DMS114 treated with DMSO at 0.1 percent for 48 hours (cell line): ENCODE data around the gene SLC29A2.
"Not testable (repeated sequence)": the region's sequence is repeated elsewhere in the genome, so short reads cannot be mapped to it uniquely, and the experiment has no call there.

Source experiments
- DNase-seq: peaks from one replicate; lab custom pipeline; 2025; ENCODE audit not compliant: unreplicated experiment; lab: John Stamatoyannopoulos, UW

The SLC29A2 gene

DNA sequence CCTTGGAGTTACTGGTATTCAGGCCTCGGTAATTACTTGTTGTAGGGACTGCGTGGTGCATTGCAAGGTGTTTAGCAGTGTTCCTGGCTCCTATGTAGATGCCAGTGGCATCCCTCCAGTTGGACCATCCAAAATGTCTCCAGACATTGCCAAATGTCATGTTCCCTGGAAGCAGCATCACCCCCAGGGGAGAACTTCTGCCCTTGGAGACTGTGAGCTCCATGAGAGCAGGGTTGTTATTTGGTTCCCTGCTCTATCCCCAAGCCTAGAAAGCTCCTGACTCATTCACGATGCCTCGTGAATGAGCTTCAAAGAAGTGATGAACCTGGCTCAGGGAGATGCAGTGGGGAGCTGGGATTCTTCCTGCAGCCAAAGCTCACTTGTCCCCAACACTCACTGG, 50.0 kb downstream of the SLC29A2 start:
- DNase-seq = no peak

- not testable (repeated sequence) for DNase-seq
Observed at GRCh38 chr11:66320748-66321147, 50.8 kb downstream of the SLC29A2 start.

DNA sequence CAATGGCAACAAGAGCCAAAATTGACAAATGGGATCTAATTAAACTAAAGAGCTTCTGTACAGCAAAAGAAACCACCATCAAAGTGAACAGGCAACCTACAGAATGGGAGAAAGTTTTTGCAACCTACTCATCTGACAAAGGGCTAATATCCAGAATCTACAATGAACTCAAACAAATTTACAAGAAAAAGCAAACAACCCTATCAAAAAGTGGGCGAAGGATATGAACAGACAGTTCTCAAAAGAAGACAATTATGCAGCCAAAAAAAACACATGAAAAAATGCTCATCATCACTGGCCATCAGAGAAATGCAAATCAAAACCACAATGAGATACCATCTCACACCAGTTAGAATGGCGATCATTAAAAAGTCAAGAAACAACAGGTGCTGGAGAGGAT, 51.3 kb downstream of the SLC29A2 start:
- DNase-seq = not testable (repeated sequence)

DNA sequence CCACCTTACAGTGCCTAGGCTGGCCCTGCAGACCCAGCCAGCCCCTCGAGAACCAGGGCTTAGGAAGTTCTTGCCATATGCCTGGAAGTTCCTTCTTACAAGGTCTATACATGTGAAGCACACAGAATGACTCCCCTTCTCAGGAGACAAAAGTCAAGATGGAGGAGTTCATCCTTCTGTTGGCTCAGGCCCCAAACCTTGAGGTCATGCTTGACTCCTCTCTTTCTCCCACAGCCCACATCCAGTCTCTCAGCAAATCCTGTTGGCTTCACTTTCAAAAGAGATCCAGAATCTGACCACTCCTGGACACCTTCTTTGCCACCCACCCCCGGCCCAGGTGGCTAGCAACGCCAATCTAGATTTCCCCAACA, 53.0 kb downstream of the SLC29A2 start:
- DNase-seq = no peak

- no peak for DNase-seq
Observed at GRCh38 chr11:66317723-66318599, 53.6 kb downstream of the SLC29A2 start.

DNA sequence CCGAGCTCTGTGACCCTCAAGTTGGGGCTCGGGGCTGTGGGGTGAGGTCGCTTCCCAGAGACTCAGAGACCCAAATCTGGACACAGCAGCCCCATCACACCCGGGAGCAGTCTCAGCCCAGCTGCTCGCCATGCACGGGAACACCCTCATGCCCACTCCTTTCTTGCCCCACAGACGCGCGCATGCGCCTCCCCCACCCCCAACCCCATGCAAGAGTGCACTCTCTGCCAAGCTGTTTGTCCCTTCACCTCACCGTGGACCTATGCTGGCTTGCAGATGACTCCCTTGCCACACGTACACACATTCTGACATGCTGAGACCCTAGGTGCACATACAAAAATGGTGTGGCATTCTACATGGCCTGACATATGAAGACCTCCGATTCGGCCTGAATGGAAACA, 54.2 kb downstream of the SLC29A2 start:
- no peak for DNase-seq

GRCh38 chr11:66316849-66317251, 54.7 kb downstream of the SLC29A2 start, which contains the start of gene CD248:
TSS of gene CD248 (minus strand) at chr11:66317044. CDS start at chr11:66317027, 17 bp downstream.
- no peak for DNase-seq

DNA sequence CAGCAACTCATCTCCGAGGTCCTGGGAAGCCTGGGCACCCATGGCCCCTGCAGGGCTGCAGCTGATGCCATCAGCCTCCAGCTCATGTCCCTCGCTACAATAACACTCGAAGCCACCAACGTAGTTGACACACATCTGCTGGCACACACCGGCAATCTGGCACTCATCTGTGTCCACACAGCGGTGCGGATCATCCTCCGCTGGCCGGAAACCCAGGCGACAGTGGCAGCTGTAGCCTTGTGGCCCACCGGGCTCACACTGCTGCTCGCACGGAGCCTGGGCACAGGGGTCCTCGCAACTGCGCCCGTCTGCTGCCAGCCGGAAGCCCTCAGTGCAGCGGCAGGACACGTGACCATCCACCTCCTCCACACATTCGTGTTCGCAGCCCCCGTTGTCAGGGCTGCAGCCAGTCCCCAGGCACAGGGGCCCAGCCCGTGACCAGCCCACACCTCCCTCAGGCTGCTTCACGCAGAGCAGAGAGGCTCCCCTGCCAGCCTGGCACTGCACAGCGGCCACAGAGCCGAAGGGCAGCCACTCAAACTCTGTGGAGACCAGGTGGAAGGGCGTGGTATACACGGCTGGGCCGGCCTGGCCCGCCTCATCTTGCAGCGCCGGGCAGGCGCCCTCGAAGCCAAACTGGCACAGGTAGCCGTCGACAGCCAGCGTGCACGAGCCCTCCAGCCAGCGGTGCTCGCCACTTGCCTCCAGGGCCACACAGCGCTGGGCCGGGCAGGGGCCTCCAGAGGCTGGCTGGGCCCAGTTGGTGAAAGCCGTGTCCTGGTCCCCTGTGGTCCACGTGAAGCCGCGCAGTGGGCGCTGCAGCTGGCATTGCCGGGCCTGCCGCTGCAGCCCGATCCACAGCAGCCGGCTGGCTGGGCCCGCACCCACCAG, 55.4 kb downstream of the SLC29A2 start:
- no peak for DNase-seq

DNA sequence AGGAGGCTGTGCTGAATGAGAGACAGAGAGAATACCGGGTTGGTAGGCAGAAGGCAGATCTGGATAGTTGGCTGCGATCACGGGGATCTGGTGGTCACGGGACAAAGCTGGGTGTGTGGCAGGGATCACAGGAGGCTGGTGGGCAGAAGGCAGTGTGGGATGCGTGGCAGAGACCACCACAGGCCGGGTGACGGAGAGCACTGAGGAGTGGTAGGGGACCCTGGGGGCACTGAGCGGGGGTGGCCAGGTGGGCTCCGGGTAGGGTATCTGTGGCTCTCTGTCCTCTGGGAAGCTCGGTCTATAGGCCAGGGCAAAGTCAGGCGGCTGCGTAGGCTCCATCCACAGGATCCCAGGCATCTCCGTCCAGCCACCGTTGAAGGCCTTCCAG, 56.1 kb downstream of the SLC29A2 start:
- DNase-seq = no peak

- DNase-seq = no peak
Observed at GRCh38 chr11:66314561-66315497, 56.7 kb downstream of the SLC29A2 start.

GRCh38 chr11:66314186-66314501, 57.4 kb downstream of the SLC29A2 start:
- no peak for DNase-seq

DNA sequence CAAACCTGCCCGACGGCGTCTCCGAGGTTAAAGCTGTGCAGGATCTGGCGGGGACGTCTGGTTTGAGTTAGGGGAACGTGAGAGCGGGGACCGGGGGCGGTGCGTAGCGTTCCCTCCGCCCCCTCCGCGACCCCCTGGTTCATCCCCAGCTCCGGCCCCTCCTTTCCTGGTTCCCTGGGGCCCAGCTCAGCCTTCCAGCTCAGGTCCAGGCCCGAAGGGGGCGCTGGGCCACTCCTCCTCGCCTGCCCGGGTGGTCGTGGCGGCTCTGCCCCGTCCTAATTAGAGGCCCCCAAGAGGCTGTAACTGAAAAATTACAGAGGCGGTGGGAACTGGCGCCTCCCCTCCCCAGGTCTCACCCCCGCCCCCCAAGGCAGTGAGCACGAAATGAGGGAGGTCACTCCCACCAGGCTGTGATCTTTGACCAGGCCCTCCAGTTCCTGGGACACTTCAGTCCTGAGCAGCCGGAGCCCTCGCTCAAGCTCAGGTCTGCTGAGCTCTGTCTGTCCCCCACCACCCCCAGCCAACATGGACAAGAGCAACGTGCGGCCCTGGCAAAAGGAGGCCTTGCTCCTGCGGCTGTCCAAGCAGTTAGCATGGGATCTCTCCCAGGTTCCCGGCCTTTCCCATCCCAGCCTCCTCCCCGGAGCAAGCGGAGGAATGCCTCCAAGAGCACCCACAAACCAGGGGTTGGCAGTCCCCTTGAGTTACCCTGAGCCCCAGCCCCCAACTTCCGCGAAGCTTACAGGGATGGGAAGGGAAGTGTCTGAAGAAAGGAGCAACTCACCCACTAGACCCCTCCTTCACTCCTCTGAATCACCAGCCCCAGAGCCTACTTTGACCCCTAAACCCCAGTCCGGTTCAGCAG, 58.0 kb downstream of the SLC29A2 start:
- DNase-seq = no peak

- DNase-seq = peak; percentile 93
Observed at GRCh38 chr11:66312549-66313320, 58.8 kb downstream of the SLC29A2 start.
